ENCODE measurements around the gene ADRA2C. TPM values are rescaled to one million over a fixed set of nuclear protein-coding genes. Genes with fewer than 3 reads are reported as not detected.

Gene ADRA2C
- total and polyA plus RNA-seq, 2 of the 13 experiments (the other 11 are each of a cell fraction or from before 2014, with no cell fraction given), result 15.4 to 69.7 TPM

GRCh38 chr4:3802571-3803474 is 36.6 kb downstream of the ADRA2C start (continued):
- 0 out of 2 replicates have a peak, but pooled peaks have one; percentile 35 for TF ChIP-seq ZFP36L1 (CRISPR knock-in tag; IDR thresholded peaks at IDR 0.05)
- 0 out of 2 replicates have a peak, but pooled peaks have one; percentile 37 for TF ChIP-seq USF2 (IDR thresholded peaks at IDR 0.05; ENCODE audit: low read depth, low read length)
- TF ChIP-seq USF2 (CRISPR knock-in tag; IDR thresholded peaks at IDR 0.05; ENCODE audit: borderline replicate concordance), result peak; percentile 73; the same call in 1 of the 2 replicates
- TF ChIP-seq ZNF10 (CRISPR knock-in tag; IDR thresholded peaks at IDR 0.05; ENCODE audit: borderline replicate concordance, low read depth), result no peak
- TF ChIP-seq ZNF350 (CRISPR knock-in tag; IDR thresholded peaks at IDR 0.05; ENCODE audit: borderline replicate concordance, low read depth), result peak; percentile 35
- peak; percentile 35; the same call in 1 of the 2 replicates for TF ChIP-seq YEATS4 (CRISPR knock-in tag; IDR thresholded peaks at IDR 0.05; ENCODE audit: borderline replicate concordance)
- TF ChIP-seq, protein P1, sequence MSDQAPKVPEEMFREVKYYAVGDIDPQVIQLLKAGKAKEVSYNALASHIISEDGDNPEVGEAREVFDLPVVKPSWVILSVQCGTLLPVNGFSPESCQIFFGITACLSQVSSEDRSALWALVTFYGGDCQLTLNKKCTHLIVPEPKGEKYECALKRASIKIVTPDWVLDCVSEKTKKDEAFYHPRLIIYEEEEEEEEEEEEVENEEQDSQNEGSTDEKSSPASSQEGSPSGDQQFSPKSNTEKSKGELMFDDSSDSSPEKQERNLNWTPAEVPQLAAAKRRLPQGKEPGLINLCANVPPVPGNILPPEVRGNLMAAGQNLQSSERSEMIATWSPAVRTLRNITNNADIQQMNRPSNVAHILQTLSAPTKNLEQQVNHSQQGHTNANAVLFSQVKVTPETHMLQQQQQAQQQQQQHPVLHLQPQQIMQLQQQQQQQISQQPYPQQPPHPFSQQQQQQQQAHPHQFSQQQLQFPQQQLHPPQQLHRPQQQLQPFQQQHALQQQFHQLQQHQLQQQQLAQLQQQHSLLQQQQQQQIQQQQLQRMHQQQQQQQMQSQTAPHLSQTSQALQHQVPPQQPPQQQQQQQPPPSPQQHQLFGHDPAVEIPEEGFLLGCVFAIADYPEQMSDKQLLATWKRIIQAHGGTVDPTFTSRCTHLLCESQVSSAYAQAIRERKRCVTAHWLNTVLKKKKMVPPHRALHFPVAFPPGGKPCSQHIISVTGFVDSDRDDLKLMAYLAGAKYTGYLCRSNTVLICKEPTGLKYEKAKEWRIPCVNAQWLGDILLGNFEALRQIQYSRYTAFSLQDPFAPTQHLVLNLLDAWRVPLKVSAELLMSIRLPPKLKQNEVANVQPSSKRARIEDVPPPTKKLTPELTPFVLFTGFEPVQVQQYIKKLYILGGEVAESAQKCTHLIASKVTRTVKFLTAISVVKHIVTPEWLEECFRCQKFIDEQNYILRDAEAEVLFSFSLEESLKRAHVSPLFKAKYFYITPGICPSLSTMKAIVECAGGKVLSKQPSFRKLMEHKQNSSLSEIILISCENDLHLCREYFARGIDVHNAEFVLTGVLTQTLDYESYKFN (CRISPR knock-in tag; conservative IDR thresholded peaks at IDR 0.05), result peak; percentile 62
- peak; percentile 24; the same call in 1 of the 2 replicates for TF ChIP-seq RARA (CRISPR knock-in tag; IDR thresholded peaks at IDR 0.05)
- TF ChIP-seq EP300 (IDR thresholded peaks at IDR 0.05; ENCODE audit: low read depth in 2 of 2, low read length in 2 of 2), result 0 out of 4 replicates have a peak, but pooled peaks of 1 of the 2 experiments have one; percentile 28
- 0 out of 2 replicates have a peak, but pooled peaks have one; percentile 19 for TF ChIP-seq EP300 (CRISPR knock-in tag; IDR thresholded peaks at IDR 0.05; ENCODE audit: borderline replicate concordance)
- TF ChIP-seq ZNF468 (CRISPR knock-in tag; IDR thresholded peaks at IDR 0.05), result 0 out of 2 replicates have a peak, but pooled peaks have one; percentile 48
- TF ChIP-seq REPIN1 (CRISPR knock-in tag; IDR thresholded peaks at IDR 0.05; ENCODE audit: borderline replicate concordance, low read depth), result no peak
- peak; percentile 23; the same call in 1 of the 2 replicates for TF ChIP-seq FOXP4 (CRISPR knock-in tag; IDR thresholded peaks at IDR 0.05)
- peak; percentile 54; the same call in 1 of the 2 replicates for TF ChIP-seq ARNT2 (CRISPR knock-in tag; IDR thresholded peaks at IDR 0.05; ENCODE audit: low read depth)
- TF ChIP-seq TAF1 (CRISPR knock-in tag; IDR thresholded peaks at IDR 0.05), result peak; percentile 39; the same call in 1 of the 2 replicates
- TF ChIP-seq ZNF230 (CRISPR knock-in tag; IDR thresholded peaks at IDR 0.05), result no peak
- TF ChIP-seq REL (CRISPR knock-in tag; conservative IDR thresholded peaks at IDR 0.05), result no peak
- TF ChIP-seq ZSCAN21 (CRISPR knock-in tag; IDR thresholded peaks at IDR 0.05; ENCODE audit: borderline replicate concordance), result peak; percentile 42; the same call in 1 of the 2 replicates

Data from HepG2 (cell line).